ENCODE data around the gene FXN.

The FXN gene

DNA sequence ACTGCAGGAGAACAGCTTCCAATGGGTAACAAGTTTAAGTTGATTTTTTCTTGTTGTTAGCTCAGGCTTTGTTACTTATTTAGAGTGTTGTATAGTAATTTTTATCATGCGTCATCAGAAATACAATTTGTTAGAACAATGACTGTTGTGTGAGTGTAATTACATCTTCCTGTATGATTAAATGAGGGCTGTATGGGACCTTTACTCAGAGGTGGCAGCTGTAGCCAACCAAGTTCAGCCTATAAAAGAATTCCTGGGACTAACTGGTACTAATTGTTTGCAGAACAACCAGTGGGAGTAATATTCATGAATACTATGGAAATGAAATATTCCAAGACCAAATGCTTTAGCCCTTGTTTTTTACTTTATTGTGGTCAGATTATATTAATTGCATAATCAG lies 107.7 kb downstream of the FXN start:
- no peak for DNase-seq (ENCODE audit: low read depth)

- no peak for DNase-seq (ENCODE audit: low read depth)
These were observed 109.7 kb downstream of the FXN start for GRCh38 chr9:69145144-69145715.

GRCh38 chr9:69147041-69147834 lies 111.7 kb downstream of the FXN start:
- DNase-seq (ENCODE audit: low read depth), result no peak

GRCh38 chr9:69149321-69149807 lies 113.8 kb downstream of the FXN start:
- DNase-seq (ENCODE audit: low read depth), result no peak
